ENCODE measurements around the gene SH2D7. TPM values are rescaled to one million over a fixed set of nuclear protein-coding genes. Genes with fewer than 3 reads are reported as not detected.

SH2D7 gene
- total and polyA plus RNA-seq, 2 donors (not counting 3 experiments of a cell fraction or from before 2014, with no cell fraction given): not detected

Small RNA genes lying within 50 kb of the gene (small RNA-seq; reads per million reads assigned to genes)
- gene RF00092 (ENCODE audit: insufficient read depth, insufficient read length, low read depth, low replicate concordance): not detected

Other genes starting within 250 kb of the SH2D7 start
- 45.4 and 46.1 TPM in 2 replicates for gene TBC1D2B, start 14.8 kb upstream of the SH2D7 start, total RNA-seq
- 30.1 and 30.8 TPM in 2 replicates for gene TBC1D2B, start 14.8 kb upstream of the SH2D7 start, polyA plus RNA-seq
- gene CIB2, start 38.9 kb downstream of the SH2D7 start, total RNA-seq: 2.5 and 4.0 TPM in 2 replicates
- 6.4 and 7.7 TPM in 2 replicates for gene CIB2, start 38.9 kb downstream of the SH2D7 start, polyA plus RNA-seq
- 62.8 and 63.9 TPM in 2 replicates for gene IDH3A, start 56.8 kb downstream of the SH2D7 start, total RNA-seq
- gene IDH3A, start 56.8 kb downstream of the SH2D7 start, polyA plus RNA-seq: 28.6 and 35.5 TPM in 2 replicates
- gene ACSBG1, start 142.0 kb downstream of the SH2D7 start, total RNA-seq: not detected in 2 replicates
- gene ACSBG1, start 142.0 kb downstream of the SH2D7 start, polyA plus RNA-seq: not detected in 2 replicates
- gene DNAJA4, start 172.0 kb downstream of the SH2D7 start, total RNA-seq: 20.2 and 21.3 TPM in 2 replicates
- 15.4 and 17.3 TPM in 2 replicates for gene DNAJA4, start 172.0 kb downstream of the SH2D7 start, polyA plus RNA-seq
- gene SKIC8, start 207.0 kb downstream of the SH2D7 start, total RNA-seq: 49.0 and 49.7 TPM in 2 replicates
- gene SKIC8, start 207.0 kb downstream of the SH2D7 start, polyA plus RNA-seq: 74.0 and 95.0 TPM in 2 replicates
- not detected in 2 replicates for gene CRABP1, start 247.8 kb downstream of the SH2D7 start, total RNA-seq
- 0.11 TPM in 1 of 2 replicates, not detected in the other for gene CRABP1, start 247.8 kb downstream of the SH2D7 start, polyA plus RNA-seq